Right cardiac atrium (tissue), 5 donors: ENCODE measurements around the gene TCF23. TPM values are rescaled to one million over a fixed set of nuclear protein-coding genes. Genes with fewer than 3 reads are reported as not detected.

Experiments
- ATAC-seq, 2 donors: fragments of 200-7000 bp; cut with Tn5 transposase; one replicate each; pipeline versions ENCODE4 v1.8.0 to v1.9.1; 2020; ENCODE audit warnings: moderate library complexity in 2 of 2, mild to moderate bottlenecking in 1 of 2
- DNase-seq, 3 donors: peaks; one replicate each; pipeline ENCODE4 v3.0.0-alpha.2; 2020
- H3K27ac ChIP-seq: one replicate; pipeline ENCODE4 v1.5.1; 2013; ENCODE audit warnings: mild to moderate bottlenecking, low read length, control low read depth, moderate library complexity
- H3K27me3 ChIP-seq: one replicate; pipeline ENCODE4 v1.6.1; 2013; ENCODE audit not compliant: control insufficient read depth, insufficient read depth
- H3K4me1 ChIP-seq: one replicate; pipeline ENCODE4 v1.6.1; 2013; ENCODE audit warnings: low read length; ENCODE audit not compliant: control insufficient read depth, insufficient read depth
- H3K4me3 ChIP-seq: one replicate; pipeline ENCODE4 v1.5.1; 2013; ENCODE audit warnings: low read length, control low read depth
- H3K9me3 ChIP-seq: one replicate; pipeline ENCODE4 v1.6.1; 2013; ENCODE audit warnings: low read length; ENCODE audit not compliant: control insufficient read depth
- WGBS: extraction: QIAGEN DNeasy Blood & Tissue Kit; methylation state at CpG from one replicate; pipeline ENCODE4 v1.1.7; 2013; 5-methylcytosine and 5-hydroxymethylcytosine counted together
- intact Hi-C, 4 donors: fragments of 100-400 bp; cut with DNase I; formaldehyde crosslinking; loops; one replicate each; pipeline versions ENCODE4 v1.11.0 to v1.14.0; 2022 to 2023
- polyA plus RNA-seq: library from polyadenylated mRNA; stranded (reverse); fragments of 200-250 nt; gene quantifications from one replicate; pipeline ENCODE4 v1.2.3, GENCODE V29; 2013
- total RNA-seq, 4 donors: library from RNA; stranded (reverse); fragmentation: NEBNext Ultra II Directional; extraction: Animal tissue kit (Norgen Biotek cat#: 25700); gene quantifications; one replicate each; pipeline ENCODE4 v1.2.1, GENCODE V29; 2021
- donor health status: healthy with polysubstance abuse.
- donor health status: DM: no; HTN: yes; CAD: no.
- donor health status: DM: no; HTN: no; CAD: no.
- donor health status: DM: no; HTN: yes; CAD: no; lungs with severe emphysema.
- donor health status: DM: yes; HTN: yes; CAD: no.

TCF23 gene
- total and polyA plus RNA-seq, 5 donors = 0.05 to 0.15 (median 0.11) TPM

DNA sequence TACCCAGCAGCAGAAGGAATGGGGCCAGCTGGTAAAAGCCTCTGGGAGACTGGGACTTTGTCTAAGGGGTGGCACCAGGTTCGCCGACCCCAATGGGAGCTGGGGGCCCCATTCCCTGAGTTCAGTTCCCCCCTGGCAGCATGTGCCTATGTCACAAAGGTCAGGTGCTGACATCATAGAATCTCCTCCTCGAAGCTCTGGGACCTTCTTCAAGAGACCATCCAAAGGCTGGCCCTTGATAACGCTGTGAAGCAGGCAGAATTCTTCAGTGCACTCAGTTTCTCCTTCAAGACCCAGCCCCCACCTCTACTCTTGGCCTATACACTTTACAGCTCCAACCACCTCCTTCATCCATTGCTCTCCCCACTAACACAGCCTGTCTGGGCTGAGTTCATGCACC, 9.5 kb upstream of the TCF23 start, which contains the start of gene PRR30:
Gene PRR30 (minus strand): TSS at position 101 of the 400 bp plus-strand sequence. CDS start 1,081 bp downstream, outside the sequence.
- no peak for ATAC-seq
- Histone ChIP-seq H3K4me3 (no peak within 1 kb of the TSS), H3K27ac (no peak within 1 kb of the TSS), H3K9me3 (no peaks in the 10 kb centered on the region), H3K27me3 (no peaks in the 10 kb centered on the region), H3K4me1 (no peaks in the 10 kb centered on the region)
- 77% methylated on average over 4 of the region's 4 CpGs for WGBS
- intact Hi-C loops = no loop called here
- DNase-seq = no peak

DNA sequence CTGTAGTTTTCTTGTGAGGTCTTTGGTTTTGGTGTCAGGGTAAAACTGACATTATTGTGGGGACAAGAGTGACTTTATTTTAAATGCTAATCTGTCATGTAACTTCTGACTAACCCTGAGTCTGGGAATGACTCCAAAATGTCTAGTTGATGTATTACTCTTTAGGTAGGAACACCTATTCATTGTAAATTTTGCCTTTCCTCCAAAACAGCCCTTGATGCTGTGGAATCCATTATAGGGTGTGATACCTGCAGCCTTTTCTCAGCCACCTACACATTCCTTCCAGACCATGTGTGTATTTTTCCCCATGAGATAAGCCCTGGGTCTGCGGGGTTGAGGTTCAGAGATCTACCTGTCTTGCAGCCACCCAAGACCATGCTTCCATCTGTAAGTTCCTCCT, 5.5 kb upstream of the TCF23 start:
- Histone ChIP-seq H3K4me3 (no peak overlapping the region), H3K27me3 (no peaks in the 10 kb centered on the region), H3K27ac (no peak overlapping the region), H3K9me3 (no peaks in the 10 kb centered on the region), H3K4me1 (no peaks in the 10 kb centered on the region)
- DNase-seq (no peak), ATAC-seq (no peak)
- 77% methylated on average over 1 of the region's 1 CpG for WGBS
- intact Hi-C loops = no loop called here

DNA sequence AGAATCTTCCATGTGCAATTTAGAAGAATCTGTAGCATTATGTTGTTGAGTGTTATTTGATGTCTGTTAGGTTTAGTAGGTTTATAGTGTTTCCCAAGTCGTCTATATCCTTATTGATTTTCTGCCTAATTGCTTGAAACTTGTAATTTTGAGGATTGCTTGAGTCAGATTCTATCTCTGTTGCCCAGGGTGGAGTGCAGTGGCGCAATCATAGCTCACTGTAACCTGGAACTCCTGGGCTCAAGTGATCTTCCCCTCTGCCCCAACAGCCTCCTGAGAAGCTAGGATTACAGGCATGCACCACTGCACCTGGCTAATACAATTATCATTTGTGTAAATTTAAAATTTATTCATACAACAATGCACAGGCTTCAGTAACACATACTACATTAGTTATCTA, 3.1 kb upstream of the TCF23 start:
- 78% methylated on average over 2 of the region's 2 CpGs for WGBS
- no peak for ATAC-seq
- H3K4me1 ChIP-seq = peaks cover 5% of the 10 kb centered on the region
- H3K4me3 ChIP-seq = no peak overlapping the region
- DNase-seq = no peak
- H3K27ac ChIP-seq = no peak overlapping the region
- intact Hi-C loops = no loop called here
- no peaks in the 10 kb centered on the region for H3K27me3 ChIP-seq
- H3K9me3 ChIP-seq = no peaks in the 10 kb centered on the region

DNA sequence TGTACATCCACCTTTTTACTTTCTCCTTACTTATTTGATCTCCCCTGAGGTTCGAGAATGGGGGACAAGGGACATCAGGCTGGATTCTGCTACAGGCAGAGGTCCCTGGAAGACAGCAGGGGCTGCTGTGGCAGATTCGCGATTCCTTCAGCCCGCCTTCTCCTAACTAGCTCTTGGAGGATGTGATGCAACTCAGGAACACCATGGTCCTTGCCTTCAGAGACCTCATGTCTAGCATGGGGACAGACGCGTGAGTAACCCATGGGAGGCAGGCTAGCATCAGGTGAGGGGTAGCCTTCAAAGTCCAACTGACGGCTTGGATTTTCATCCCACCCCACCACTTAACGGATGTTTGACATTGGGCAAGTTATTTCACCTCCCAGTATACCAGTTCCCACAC, 869 bp upstream of the TCF23 start:
- ATAC-seq (no peak), DNase-seq (no peak)
- H3K4me1 ChIP-seq = peaks cover 5% of the 10 kb centered on the region
- H3K27ac ChIP-seq = no peak overlapping the region
- WGBS = 93% methylated on average over 8 of the region's 8 CpGs
- H3K27me3 ChIP-seq = no peaks in the 10 kb centered on the region
- intact Hi-C loops = no loop called here
- no peak overlapping the region for H3K4me3 ChIP-seq
- no peaks in the 10 kb centered on the region for H3K9me3 ChIP-seq

DNA sequence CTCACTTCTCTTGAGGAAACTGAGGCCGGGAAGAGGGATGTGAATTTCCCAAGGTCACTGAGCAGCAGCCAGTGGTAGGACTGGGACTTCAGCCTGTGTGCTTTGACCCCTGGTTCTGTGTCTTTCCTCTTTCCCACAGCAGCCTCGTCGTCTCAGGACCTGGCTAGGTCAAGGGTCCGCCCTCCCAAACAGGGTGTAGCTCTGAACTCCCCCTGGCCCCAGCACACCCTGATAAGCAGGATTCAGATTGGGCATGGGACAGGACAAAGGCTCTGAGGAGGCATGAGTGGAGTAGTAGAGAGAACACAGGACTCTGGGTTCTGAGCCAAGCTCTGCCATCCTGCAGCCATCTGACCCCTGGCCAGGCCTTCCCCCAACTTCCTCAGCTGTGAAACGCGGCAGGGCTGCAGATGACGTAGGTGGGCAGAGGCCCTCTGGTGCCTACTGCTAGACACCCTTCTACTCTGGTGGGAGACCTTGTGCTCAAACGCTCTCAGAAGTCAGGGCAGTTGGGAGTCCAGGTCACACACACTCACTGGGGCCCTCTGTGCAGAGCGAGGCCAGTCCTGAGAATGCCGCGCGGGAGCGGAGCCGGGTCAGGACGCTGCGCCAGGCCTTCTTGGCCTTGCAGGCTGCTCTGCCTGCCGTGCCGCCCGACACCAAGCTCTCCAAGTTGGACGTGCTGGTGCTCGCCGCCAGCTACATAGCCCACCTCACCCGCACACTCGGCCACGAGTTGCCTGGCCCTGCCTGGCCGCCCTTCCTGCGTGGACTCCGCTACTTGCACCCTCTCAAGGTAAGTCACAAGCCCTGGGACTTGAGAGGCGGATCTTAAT, 984 bp downstream of the TCF23 start:
- Histone ChIP-seq H3K27ac (no peak overlapping the region), H3K4me3 (no peak overlapping the region), H3K9me3 (no peaks in the 10 kb centered on the region), H3K27me3 (no peaks in the 10 kb centered on the region), H3K4me1 (peaks cover 5% of the 10 kb centered on the region)
- DNase-seq = no peak
- WGBS = 86% methylated on average over 29 of the region's 29 CpGs
- peak; percentile 44 to 62 for ATAC-seq
- intact Hi-C loops = no loop called here

DNA sequence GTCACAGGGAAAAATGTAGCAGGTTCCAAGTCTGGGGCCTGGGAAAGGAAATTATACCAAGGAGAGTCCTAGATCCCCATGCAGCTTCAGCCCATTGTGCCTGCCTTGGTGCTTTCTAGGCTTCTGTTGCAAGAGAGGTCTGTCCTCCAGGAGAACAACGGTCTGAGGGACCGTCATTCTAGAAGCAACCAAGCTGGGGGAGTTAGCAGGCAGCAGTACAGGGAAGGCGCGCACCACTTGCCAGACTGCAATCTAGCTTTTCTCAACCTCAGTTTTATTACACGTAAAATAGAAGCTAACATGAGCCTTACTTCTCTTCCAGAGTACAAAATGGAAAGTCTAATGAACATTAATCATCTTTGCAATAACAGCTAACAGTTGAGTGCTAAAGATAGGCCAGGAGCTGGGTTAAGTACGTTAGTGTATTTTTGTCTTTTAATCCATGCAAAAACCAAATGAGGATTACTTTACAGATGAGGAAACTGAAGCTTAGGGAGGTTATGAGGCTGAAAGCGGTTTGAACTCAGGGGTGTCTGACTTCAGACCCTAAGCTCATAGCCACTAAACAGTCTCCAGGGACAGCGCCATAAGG, 1.9 kb downstream of the TCF23 start:
- ATAC-seq (no peak), DNase-seq (no peak)
- H3K4me1 ChIP-seq = peaks cover 5% of the 10 kb centered on the region
- no peak overlapping the region for H3K4me3 ChIP-seq
- WGBS = 77% methylated on average over 8 of the region's 8 CpGs
- intact Hi-C loops = no loop called here
- H3K27ac ChIP-seq = no peak overlapping the region
- H3K27me3 ChIP-seq = no peaks in the 10 kb centered on the region
- H3K9me3 ChIP-seq = no peaks in the 10 kb centered on the region

DNA sequence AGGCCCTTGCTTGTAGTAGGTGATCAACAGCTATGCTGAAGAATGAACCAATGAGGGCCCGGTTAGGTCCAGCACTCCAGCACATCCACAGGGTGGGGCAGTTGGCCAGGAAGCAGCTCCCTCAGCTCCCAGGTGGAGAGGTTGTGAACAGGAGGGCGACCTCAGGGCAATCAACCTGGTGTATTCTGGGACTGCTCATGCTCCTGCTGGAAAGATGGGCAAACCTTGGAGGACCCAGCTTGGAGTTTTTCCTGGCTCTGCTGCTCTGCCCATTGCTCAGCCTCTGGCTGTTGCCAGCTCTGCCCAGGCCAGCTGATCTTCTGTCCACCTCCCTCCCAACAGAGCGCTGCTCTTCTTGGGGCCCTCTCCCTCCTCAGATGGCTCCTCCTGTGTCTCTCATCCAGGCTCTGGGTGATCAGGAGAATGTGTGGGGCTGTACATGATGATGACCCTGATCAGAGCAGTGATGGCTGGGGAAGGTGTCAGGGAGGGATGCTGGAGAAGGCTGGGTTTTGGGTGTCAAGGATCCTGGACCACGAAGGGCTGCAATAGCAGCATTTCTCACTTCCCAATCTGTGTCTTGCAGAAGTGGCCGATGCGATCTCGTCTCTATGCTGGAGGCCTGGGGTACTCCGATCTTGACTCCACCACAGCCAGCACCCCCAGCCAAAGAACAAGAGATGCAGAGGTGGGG, 3.4 kb downstream of the TCF23 start:
- no peaks in the 10 kb centered on the region for H3K9me3 ChIP-seq
- intact Hi-C loops = no loop called here
- ATAC-seq (no peak), DNase-seq (no peak)
- H3K4me1 ChIP-seq = peaks cover 5% of the 10 kb centered on the region
- 89% methylated on average over 8 of the region's 8 CpGs for WGBS
- no peak overlapping the region for H3K27ac ChIP-seq
- H3K27me3 ChIP-seq = no peaks in the 10 kb centered on the region
- no peak overlapping the region for H3K4me3 ChIP-seq

DNA sequence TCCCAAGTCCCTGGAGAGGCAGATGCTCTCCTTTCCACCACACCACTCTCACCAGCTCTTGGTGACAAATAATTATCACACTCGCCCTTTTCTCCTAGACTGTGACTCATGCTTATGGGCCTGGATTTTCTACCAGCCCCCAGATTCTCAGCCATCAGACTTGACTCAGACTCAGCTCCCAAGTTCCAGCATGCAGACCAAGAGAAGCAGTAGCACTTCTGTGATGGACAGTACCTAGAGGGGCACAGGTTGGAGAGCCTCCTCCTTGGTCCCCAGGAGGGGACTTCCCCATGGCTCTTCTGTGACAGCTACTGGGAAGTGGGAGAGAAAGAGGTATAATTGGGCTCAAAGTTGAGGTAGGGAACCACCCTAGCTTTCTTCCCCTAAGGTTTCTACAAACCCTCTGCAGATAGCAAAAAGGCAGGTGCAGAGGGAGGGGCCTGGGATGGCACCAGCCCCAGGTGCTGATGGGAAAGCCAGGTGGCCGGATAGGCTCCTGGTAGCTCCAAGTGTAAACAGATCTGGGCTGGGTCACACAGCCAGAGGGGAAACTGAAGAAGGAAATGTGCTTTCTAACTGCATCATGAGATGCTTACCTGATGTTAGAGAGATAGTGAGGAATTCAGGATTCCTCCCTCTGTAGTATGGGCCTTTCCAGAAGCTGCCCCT, 4.1 kb downstream of the TCF23 start:
- no peak overlapping the region for H3K27ac ChIP-seq
- H3K4me1 ChIP-seq = peaks cover 5% of the 10 kb centered on the region
- H3K27me3 ChIP-seq = no peaks in the 10 kb centered on the region
- ATAC-seq = no peak
- no peaks in the 10 kb centered on the region for H3K9me3 ChIP-seq
- 78% methylated on average over 2 of the region's 2 CpGs for WGBS
- DNase-seq = no peak
- intact Hi-C loops = no loop called here
- H3K4me3 ChIP-seq = no peak overlapping the region

DNA sequence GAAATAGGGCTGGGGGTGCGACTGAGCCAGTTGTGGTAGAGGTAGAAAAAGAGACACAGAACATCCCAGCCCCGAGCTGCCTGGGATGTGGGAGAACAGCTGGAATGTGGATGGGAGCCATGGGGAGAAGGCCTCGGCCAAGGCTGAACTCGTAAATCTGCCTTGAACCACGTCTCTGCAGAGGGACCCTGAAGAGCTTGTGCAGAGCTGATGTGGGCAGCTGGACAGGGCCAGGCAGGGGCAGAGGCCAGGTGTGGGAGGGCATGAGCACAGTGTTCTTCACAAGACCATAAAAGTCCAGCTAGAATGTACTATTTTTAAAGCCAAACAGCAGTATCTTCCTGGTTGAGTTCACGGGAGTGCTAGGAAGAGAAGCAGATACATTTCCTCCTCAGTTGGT, 5.7 kb downstream of the TCF23 start:
- no peaks in the 10 kb centered on the region for H3K27me3 ChIP-seq
- no peak overlapping the region for H3K27ac ChIP-seq
- peak in 1 of 3 donors; percentile 66 for DNase-seq
- H3K4me3 ChIP-seq = no peak overlapping the region
- WGBS = 70% methylated on average over 6 of the region's 6 CpGs
- no peaks in the 10 kb centered on the region for H3K4me1 ChIP-seq
- H3K9me3 ChIP-seq = no peaks in the 10 kb centered on the region
- intact Hi-C loops = no loop called here
- no peak for ATAC-seq

DNA sequence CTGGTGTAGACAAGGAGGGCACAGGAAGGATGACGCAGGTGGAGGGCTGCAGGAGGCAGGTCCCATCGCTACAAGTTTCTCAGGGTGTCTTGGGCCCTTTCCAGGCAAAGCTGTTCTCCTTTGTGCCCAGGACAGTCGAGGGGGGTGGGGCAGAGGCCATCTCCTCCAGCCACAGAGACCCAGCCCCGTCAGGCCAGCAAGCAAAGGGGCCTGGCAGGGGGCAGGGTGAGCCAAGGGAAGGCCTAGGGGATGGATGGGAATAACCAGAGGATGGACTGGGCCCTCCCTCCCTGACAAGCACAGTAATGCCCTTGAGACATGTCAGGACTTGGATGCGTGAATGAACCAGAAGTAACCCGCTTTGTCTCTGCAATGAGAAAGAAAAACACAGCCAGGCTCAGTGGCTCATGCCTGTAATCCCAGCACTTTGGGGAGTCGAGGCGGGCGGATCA, 6.3 kb downstream of the TCF23 start:
- no peak for ATAC-seq
- Histone ChIP-seq H3K27ac (no peak overlapping the region), H3K4me3 (no peak overlapping the region), H3K27me3 (no peaks in the 10 kb centered on the region), H3K9me3 (no peaks in the 10 kb centered on the region), H3K4me1 (no peaks in the 10 kb centered on the region)
- intact Hi-C loops = no loop called here
- DNase-seq = no peak
- 77% methylated on average over 9 of the region's 9 CpGs for WGBS

DNA sequence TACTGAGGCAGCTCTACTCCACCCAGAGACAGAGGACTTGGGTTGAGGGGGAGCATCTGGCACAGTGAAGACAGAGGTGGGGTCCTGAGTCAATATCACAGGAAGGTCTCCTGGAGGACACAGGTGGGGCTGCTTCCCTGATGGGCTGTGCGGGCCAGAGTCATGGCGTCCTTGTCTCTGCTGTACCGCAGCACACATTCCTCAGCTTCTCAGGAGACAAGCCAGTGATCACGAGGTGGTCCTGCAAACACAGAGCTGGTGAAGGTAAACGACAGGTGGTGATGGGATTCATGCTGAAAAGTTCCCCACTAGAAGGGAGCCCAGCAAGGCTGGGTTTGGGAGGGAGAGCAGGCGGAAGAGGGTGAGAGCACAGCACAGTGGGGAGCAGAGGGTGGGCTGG, 9.7 kb downstream of the TCF23 start:
- DNase-seq (no peak), ATAC-seq (no peak)
- Histone ChIP-seq H3K27me3 (no peaks in the 10 kb centered on the region), H3K4me1 (no peaks in the 10 kb centered on the region), H3K9me3 (no peaks in the 10 kb centered on the region), H3K27ac (no peak overlapping the region), H3K4me3 (no peak overlapping the region)
- intact Hi-C loops = no loop called here
- WGBS = 71% methylated on average over 6 of the region's 6 CpGs
